Stimulated activated CD8-positive, alpha-beta memory T cell treated with anti-CD3 and anti-CD28 coated beads, Interleukin-15, amount 100 ng/mL, for 4 hours (primary cell): ENCODE results near the gene PAK5.
A peak's percentile ranks its signal among the peaks of the same experiment; 100 is the strongest.
"Not testable (repeated sequence)": the region's sequence is repeated elsewhere in the genome, so short reads cannot be mapped to it uniquely, and the experiment has no call there.

Experiments
- DNase-seq, 2 donors: peaks; one replicate each; pipeline ENCODE4 v3.0.0-alpha.2; 2020; ENCODE audit warnings: low read depth in 2 of 2

The PAK5 gene

GRCh38 chr20:9685011-9685410 is 153.9 kb downstream of the PAK5 start:
- no peak for DNase-seq

DNA sequence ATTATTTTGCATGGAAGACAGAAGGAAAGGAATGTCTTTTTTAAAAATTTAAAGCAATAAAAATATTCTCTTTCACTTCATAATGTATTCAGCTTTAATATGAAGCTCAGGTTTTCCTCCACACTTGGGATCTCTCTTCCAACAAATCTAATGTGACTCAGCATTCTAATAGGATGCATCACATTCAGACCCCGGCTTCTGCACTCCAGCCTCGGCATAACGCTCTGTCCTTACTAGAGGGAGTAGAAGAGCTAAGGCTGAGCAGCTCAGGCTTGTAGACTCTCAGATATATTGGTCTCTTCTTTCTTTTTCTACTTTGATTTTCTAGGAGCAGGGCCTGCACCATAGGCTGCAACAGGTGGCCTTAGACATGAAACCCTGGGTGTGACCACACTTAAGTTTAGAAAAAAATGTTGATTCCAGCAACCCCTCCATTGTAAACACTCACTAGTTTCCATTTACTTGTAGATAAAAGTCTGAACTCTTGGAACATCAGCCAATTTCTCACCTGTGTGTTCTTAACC is 161.7 kb downstream of the PAK5 start:
- no peak for DNase-seq

DNA sequence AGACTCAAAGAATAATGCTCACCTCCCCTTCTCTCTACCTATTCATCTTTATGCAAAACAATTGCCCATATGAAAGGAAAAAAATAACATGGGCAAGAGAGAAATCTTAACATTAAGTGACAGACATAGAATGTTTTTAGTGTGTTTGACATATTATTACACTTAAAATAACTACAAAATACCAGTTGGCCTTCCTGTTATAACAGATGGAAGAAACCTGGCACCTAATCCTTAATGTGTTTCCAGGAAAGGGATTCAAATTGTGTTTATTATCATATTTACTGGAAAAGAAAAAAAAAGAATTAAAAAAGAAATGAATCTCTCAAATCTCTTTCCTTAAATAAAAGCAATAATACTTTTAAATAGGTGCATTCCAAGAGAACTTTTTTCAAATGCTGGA is 165.9 kb downstream of the PAK5 start:
- DNase-seq = no peak

GRCh38 chr20:9672027-9672426 is 166.8 kb downstream of the PAK5 start:
- DNase-seq = no peak

GRCh38 chr20:9668381-9668780 is 170.5 kb downstream of the PAK5 start:
- no peak for DNase-seq

DNA sequence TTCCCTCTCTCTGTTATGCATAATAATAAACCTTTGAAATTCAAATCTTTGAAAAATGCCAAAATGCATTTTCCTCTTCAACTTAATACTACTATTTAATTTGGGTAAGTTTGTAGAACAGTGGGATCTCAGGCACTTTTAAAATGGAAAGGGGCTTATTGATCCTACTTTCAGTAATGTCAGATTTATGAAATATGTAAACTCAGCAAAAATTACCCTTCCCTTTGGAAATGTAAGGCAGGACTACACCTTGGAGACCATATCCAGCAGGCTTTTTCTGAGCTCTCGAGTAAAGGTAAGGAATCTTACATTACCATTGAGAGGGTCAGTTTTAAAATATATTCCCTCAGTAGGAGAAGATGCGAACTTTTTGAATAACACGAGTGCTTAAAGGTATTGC is 175.5 kb downstream of the PAK5 start:
- no peak for DNase-seq

DNA sequence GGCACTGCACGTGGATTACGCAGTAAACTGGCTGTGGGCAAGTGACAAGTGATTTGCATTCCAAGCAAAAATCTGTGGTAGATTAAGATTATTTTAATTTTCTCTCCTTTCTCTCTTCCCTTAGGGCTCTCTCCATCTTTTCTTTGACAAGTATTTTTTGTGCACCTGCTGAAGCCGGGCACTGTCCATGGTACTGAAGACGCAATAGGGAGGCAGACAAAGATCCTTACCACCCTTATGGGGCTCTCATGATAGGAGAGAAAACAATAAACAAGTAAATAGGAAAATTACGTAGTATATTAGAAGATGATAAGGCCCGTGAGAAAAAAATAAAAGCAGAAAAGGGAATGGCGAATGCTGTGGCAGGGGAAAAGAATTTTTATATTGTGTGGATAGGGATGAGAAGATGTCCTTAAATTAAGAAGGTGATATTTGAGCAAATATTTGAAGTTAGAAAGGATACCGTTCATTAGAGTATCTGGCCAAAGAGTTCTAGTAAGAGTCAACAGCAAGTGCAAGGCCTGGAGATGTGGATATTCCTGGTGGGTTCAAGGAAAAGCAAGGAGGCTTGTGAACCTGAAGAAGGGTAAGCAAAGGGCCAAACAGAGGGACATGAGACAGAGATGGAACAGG is 178.5 kb downstream of the PAK5 start:
- DNase-seq = no peak

GRCh38 chr20:9647741-9648140 is 191.1 kb downstream of the PAK5 start:
- DNase-seq = no peak

DNA sequence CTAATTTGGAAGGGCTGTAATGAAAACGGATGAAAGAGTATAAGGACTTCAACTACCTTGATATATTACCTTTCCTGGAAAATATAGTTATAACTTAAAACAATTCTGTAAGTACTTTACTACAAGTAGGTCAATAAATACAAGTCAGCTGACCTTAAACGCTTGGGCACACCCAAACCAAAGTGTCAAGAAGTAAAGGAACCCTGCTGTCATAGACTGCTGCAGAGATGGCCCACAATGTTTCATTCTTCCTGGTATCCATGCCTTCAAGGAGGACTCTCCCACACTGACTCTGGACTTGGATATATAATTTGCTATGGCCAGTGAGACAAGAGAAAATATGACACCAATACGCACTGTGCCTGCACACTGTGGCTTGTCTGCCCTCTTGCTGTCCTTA is 192.5 kb downstream of the PAK5 start:
- no peak for DNase-seq

- DNase-seq = no peak
These were observed 196.0 kb downstream of the PAK5 start for GRCh38 chr20:9642882-9643281.

- DNase-seq = not testable (repeated sequence)
These were observed 197.3 kb downstream of the PAK5 start for GRCh38 chr20:9641499-9642000.

DNA sequence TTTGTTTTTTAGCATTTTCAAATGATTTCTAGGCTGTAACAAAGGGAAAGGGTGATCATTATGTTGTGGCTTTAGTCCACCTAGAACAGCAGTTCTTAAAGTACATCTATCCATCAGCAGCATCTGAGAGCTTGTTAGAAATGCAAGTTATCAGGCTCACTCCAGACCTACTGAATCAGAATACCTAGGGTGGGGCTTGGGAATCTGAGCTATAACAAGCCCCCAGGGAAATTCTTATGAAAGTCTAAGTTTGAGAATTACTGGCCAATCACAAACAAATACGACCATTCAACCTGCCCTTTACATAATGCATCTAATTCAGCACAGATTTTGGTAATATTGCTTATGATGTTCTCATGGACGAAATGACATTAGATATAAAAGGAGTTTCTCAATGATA is 201.0 kb downstream of the PAK5 start:
- no peak for DNase-seq

DNA sequence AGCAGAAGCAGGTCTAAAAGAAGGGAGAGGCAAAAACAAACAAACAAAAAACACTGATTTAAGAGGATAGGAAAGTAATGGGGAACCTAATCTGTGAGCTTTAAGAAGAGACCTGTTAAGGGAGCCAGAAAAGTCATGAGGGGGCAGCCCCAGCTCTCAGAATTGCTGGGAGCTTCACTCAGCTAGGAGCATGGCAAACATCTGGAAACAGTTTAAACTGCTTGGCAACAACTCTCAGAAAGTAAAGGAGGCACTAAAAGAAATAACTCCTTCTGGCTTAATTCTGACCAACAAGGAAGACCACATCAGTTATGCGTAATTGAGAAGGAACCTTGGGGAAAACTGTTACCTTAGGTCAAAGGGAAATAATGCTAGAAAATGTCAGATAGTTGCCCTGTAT is 203.1 kb downstream of the PAK5 start:
- DNase-seq = no peak

GRCh38 chr20:9634327-9634726 is 204.5 kb downstream of the PAK5 start:
- DNase-seq = no peak

DNA sequence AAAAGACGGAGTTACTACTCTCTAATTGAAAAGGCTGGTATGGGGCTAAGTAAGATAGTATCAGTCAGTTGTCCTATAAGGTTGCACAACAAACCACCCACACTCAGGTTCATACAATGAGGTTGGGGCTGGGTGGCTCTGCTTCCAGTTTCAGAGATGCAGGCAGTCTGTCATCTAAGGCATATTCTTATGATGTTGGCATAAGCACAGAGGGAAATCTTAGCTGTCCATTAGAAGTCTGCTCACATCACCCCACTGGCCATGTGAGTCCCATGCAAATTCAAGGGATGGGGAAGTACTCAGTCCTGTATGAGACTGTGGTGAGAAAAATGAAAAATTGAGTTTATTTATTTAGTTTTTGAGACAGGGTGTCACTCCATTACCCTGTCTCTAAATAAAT is 205.9 kb downstream of the PAK5 start:
- DNase-seq = no peak

- no peak for DNase-seq
These were observed 206.6 kb downstream of the PAK5 start for GRCh38 chr20:9632265-9632664.

DNA sequence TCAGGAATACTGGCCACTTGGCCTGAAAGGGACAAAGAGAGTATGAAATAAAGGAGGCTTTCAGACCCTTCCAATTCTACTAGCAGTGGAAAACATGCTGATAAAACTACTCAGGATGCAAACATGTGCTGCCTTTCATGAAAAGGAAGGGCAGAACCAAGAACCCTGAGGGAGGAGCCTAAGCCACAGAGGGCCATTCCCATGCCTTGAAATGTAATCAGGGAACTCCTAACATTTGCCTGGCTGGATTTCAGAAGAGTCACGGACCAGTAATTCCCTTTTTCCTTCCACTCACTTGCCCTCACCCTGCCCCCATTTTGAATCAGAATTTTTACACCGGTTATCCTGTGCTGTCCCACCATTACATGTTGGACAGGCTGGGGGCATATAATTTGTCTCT is 208.3 kb downstream of the PAK5 start:
- no peak for DNase-seq

DNA sequence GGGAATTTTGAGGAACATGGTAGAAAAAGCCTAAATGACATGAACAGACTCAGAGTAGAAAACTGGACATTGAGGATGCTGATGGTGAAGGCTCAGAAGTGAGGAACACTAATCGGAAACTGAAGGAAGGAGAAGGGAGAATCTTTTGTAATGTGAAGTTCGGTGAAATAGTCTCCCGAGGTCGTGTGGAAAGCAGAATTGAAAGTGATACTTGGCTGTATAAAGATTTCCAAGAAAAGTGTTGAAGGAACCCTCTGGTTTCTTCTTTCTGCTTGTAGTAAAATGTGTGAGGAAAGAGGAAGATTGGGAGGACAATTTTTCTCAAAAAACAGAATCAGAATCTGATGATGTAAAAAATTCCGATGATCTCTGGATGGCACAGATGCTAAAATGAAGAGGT is 209.0 kb downstream of the PAK5 start:
- no peak for DNase-seq

- no peak for DNase-seq
These were observed 210.3 kb downstream of the PAK5 start for GRCh38 chr20:9628589-9628988.

- no peak for DNase-seq
These were observed 210.7 kb downstream of the PAK5 start for GRCh38 chr20:9628141-9628540.

GRCh38 chr20:9627219-9627618 is 211.7 kb downstream of the PAK5 start:
- no peak for DNase-seq

DNA sequence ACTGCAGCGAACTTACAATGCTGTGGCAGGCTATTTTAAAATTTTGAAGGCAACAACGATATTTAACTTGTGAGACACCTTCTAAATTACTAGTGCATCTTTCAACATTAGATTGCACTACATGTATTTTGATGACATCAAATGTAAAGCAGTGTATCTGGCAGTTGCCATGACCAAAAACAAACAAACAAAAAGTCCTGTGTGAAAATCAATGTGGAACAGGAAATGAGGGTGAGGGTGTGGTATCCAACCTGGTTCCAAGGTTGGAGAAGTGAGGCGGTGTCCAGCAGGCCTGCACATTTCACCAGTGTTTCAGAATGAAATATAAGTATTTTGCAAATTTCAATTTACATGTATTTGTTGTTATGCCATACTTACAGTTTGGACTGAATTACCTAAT is 212.5 kb downstream of the PAK5 start:
- no peak for DNase-seq

DNA sequence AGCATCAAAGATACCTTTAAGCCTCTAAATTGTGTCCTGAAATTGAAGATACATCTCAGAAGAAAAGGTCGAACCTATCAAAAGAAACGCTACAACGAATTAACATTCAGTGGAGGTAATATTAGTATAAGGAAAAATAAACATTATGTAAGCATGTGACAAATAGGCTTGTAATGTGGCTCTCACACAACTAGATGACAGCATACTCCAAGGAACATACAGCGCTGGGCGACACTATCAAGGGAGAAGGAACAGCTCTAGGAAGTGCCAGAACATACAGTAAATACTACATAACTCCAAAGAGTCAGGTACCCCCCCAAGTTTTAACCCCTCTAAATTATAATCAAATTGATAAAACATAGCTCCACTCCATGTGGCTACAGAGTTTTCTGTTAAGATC is 220.9 kb downstream of the PAK5 start:
- no peak for DNase-seq

GRCh38 chr20:9616833-9617461 is 221.9 kb downstream of the PAK5 start:
- peak in 1 of 2 donors; percentile 3 for DNase-seq
